Mucosa of descending colon (tissue), 3 donors: ENCODE measurements around the gene PGPEP1. TPM values are rescaled to one million over a fixed set of nuclear protein-coding genes. Genes with fewer than 3 reads are reported as not detected.
"Not testable (repeated sequence)": the region's sequence is repeated elsewhere in the genome, so short reads cannot be mapped to it uniquely, and the experiment has no call there.

Experiments
- ATAC-seq: fragments of 200-7000 bp; cut with Tn5 transposase; one replicate; pipeline ENCODE4 v1.9.1; 2020; ENCODE audit warnings: mild to moderate bottlenecking, moderate library complexity
- DNase-seq, 3 donors: peaks; one replicate each; pipeline ENCODE4 v3.0.0-alpha.2; 2020
- H3K36me3 ChIP-seq: fragments of 200-600 bp; one replicate; pipeline ENCODE4 v1.8.0; 2021; ENCODE audit warnings: low read depth, mild to moderate bottlenecking
- H3K4me1 ChIP-seq: fragments of 200-600 bp; one replicate; pipeline ENCODE4 v1.8.0; 2021; ENCODE audit warnings: low read depth, mild to moderate bottlenecking
- H3K4me3 ChIP-seq: fragments of 200-600 bp; one replicate; pipeline ENCODE4 v1.8.0; 2021; ENCODE audit warnings: mild to moderate bottlenecking
- H3K9me3 ChIP-seq: fragments of 200-600 bp; one replicate; pipeline ENCODE4 v1.8.0; 2021; ENCODE audit warnings: mild to moderate bottlenecking
- CTCF ChIP-seq: fragments of 200-600 bp; IDR thresholded peaks from one replicate; pipeline ENCODE4 v1.8.0; 2022; ENCODE audit warnings: antibody characterized with exemption, mild to moderate bottlenecking
- intact Hi-C, 2 donors: fragments of 100-400 bp; cut with DNase I in 1 of 2; cut with micrococcal nuclease in 1 of 2; formaldehyde crosslinking; loops; one replicate each; pipeline versions ENCODE4 v1.11.0 to v1.11.1; 2022; cut with DNase I, micrococcal nuclease
- total RNA-seq, 3 donors: library from RNA; stranded (reverse); fragmentation: NEBNext Ultra II Directional in 2 of 3; extraction: Animal tissue kit (Norgen Biotek cat#: 25700) in 2 of 3; gene quantifications; one replicate each; pipeline versions ENCODE4 v1.2.1 to v1.2.4, GENCODE V29; 2021 to 2023
- donor health status: DM: no; HTN: no; CAD: no; lungs with moderate emphysema.
- donor health status: DM: no; HTN: no; CAD: no.
- donor health status: DM: no; HTN: yes; CAD: no.

PGPEP1 gene
- total RNA-seq, 3 donors from 2014 or later, result 77.1 to 97.4 (median 91.5) TPM

GRCh38 chr19:18401580-18402112 lies 61.2 kb downstream of the PGPEP1 start:
- Histone ChIP-seq H3K9me3 (no peaks in the 10 kb centered on the region), H3K4me1 (peaks cover 18% of the 10 kb centered on the region), H3K4me3 (no peak overlapping the region), H3K36me3 (no peaks in the 10 kb centered on the region)
- ATAC-seq, result peak; percentile 96
- peak; percentile 76 to 89 (median 84) for DNase-seq
- intact Hi-C loops, result loop anchor here (10.0 kb wide), 1 partner anchor 57 kb away; the partner anchor contains the start of gene PGPEP1 (in 2 of the 2)
- no peak for TF ChIP-seq CTCF

- H3K4me1 ChIP-seq, result peaks cover 12% of the 10 kb centered on the region
- H3K36me3 ChIP-seq, DNase-seq, H3K4me3 ChIP-seq, H3K9me3 ChIP-seq, ATAC-seq: not testable (repeated sequence)
- intact Hi-C loops, result loop anchor here (10.0 kb wide), 1 partner anchor 58 kb away; the partner anchor contains the start of gene PGPEP1 (in 2 of the 2)
Observed at GRCh38 chr19:18402455-18403248, 62.3 kb downstream of the PGPEP1 start.

GRCh38 chr19:18405754-18406153 lies 65.4 kb downstream of the PGPEP1 start:
- intact Hi-C loops, result loop anchor here (10.0 kb wide), 1 partner anchor 61 kb away; the partner anchor contains the start of gene PGPEP1 (in 2 of the 2)
- not testable (repeated sequence) for ATAC-seq

GRCh38 chr19:18406749-18407148 lies 66.4 kb downstream of the PGPEP1 start:
- H3K4me3 ChIP-seq, result no peak overlapping the region

More at GRCh38 chr19:18405754-18406153, 65.4 kb downstream of the PGPEP1 start:
- H3K9me3 ChIP-seq, H3K4me3 ChIP-seq, DNase-seq, H3K36me3 ChIP-seq: not testable (repeated sequence)
- peaks cover 15% of the 10 kb centered on the region for H3K4me1 ChIP-seq

GRCh38 chr19:18408053-18408476 lies 67.7 kb downstream of the PGPEP1 start:
- Histone ChIP-seq H3K4me1 (peaks cover 9% of the 10 kb centered on the region), H3K4me3 (no peak overlapping the region), H3K36me3 (no peaks in the 10 kb centered on the region), H3K9me3 (no peaks in the 10 kb centered on the region)
- DNase-seq, result peak in 2 of 3 donors; percentile 83
- ATAC-seq, result peak; percentile 84
- peak; percentile 34 for TF ChIP-seq CTCF
- intact Hi-C loops, result loop anchor here (10.0 kb wide), 1 partner anchor 63 kb away; the partner anchor contains the start of gene PGPEP1 (in 2 of the 2)

More at GRCh38 chr19:18406749-18407148, 66.4 kb downstream of the PGPEP1 start:
- peaks cover 15% of the 10 kb centered on the region for H3K4me1 ChIP-seq
- ATAC-seq (no peak), DNase-seq (no peak)
- TF ChIP-seq CTCF, result no peak
- intact Hi-C loops, result loop anchor here (10.0 kb wide), 1 partner anchor 62 kb away; the partner anchor contains the start of gene PGPEP1 (in 2 of the 2)
- H3K36me3 ChIP-seq, result no peaks in the 10 kb centered on the region
- H3K9me3 ChIP-seq, result no peaks in the 10 kb centered on the region

- no peaks in the 10 kb centered on the region for H3K9me3 ChIP-seq
- intact Hi-C loops, result no loop called here
- H3K4me3 ChIP-seq, result no peak overlapping the region
- ATAC-seq (no peak), DNase-seq (no peak)
- TF ChIP-seq CTCF, result no peak
- peaks cover 24% of the 10 kb centered on the region for H3K4me1 ChIP-seq
- H3K36me3 ChIP-seq, result no peaks in the 10 kb centered on the region
Observed at GRCh38 chr19:18412610-18413239, 72.3 kb downstream of the PGPEP1 start.
